Amygdala (tissue), 56 donors: Measurements from ENCODE around the gene SNRNP200.

Experiments used
- DNase-seq, 56 donors: peaks; one replicate each; lab custom pipeline; 2025; lab: John Stamatoyannopoulos, UW

The SNRNP200 gene

GRCh38 chr2:96305091-96305978 lies at the start of gene SNRNP200:
TSS of gene SNRNP200 (minus strand) at chr2:96305546. CDS start at chr2:96305437, 109 bp downstream.
- peak; percentile 33 to 93 (median 78) for DNase-seq

GRCh38 chr2:96354492-96354891 lies 49.1 kb upstream of the SNRNP200 start:
- DNase-seq = no peak

GRCh38 chr2:96353606-96354101 lies 48.3 kb upstream of the SNRNP200 start:
- no peak for DNase-seq

GRCh38 chr2:96353032-96353561 lies 47.8 kb upstream of the SNRNP200 start:
- peak in 28 of 56 donors; percentile 5 to 74 (median 34) for DNase-seq

- DNase-seq = no peak
Observed at GRCh38 chr2:96347395-96347794, 42.0 kb upstream of the SNRNP200 start.

- no peak for DNase-seq
Observed at GRCh38 chr2:96345868-96346462, 40.6 kb upstream of the SNRNP200 start.

GRCh38 chr2:96345438-96345837 lies 40.1 kb upstream of the SNRNP200 start:
- DNase-seq = no peak

GRCh38 chr2:96344011-96344410 lies 38.7 kb upstream of the SNRNP200 start:
- DNase-seq = peak in 1 of 56 donors; percentile 6

GRCh38 chr2:96342085-96342484 lies 36.7 kb upstream of the SNRNP200 start:
- no peak for DNase-seq

GRCh38 chr2:96341641-96342040 lies 36.3 kb upstream of the SNRNP200 start:
- no peak for DNase-seq

GRCh38 chr2:96340493-96341414 lies 35.4 kb upstream of the SNRNP200 start:
- no peak for DNase-seq

- DNase-seq = no peak
Observed at GRCh38 chr2:96336873-96337272, 31.5 kb upstream of the SNRNP200 start.

GRCh38 chr2:96336104-96336775 lies 30.9 kb upstream of the SNRNP200 start:
- DNase-seq = no peak

- no peak for DNase-seq
Observed at GRCh38 chr2:96333708-96334107, 28.4 kb upstream of the SNRNP200 start.

GRCh38 chr2:96330407-96330806 lies 25.1 kb upstream of the SNRNP200 start:
- DNase-seq = no peak

GRCh38 chr2:96329874-96330273 lies 24.5 kb upstream of the SNRNP200 start:
- no peak for DNase-seq

GRCh38 chr2:96329456-96329855 lies 24.1 kb upstream of the SNRNP200 start:
- no peak for DNase-seq

- no peak for DNase-seq
Observed at GRCh38 chr2:96326990-96327820, 21.9 kb upstream of the SNRNP200 start.

GRCh38 chr2:96326564-96326963 lies 21.2 kb upstream of the SNRNP200 start:
- no peak for DNase-seq
